Uterus (tissue), 4 donors: Measurements from ENCODE around the gene ANO8. TPM values are rescaled to one million over a fixed set of nuclear protein-coding genes. Genes with fewer than 3 reads are reported as not detected.

ENCODE experiments used
- DNase-seq, 2 donors: peaks; one replicate each; pipeline ENCODE4 v3.0.0-alpha.2; 2019 to 2020
- H3K27ac ChIP-seq, 2 donors: fragments of 200-600 bp; sonication (generic); 1 replicate in 1 of 2; 2 replicates in 1 of 2; pipeline ENCODE4 v1.5.1; 2016 to 2018
- H3K27me3 ChIP-seq, 2 donors: fragments of 200-600 bp; sonication (generic); one replicate each; pipeline ENCODE4 v1.5.1; 2018 to 2019; ENCODE audit warnings: control low read depth in 1 of 2
- H3K36me3 ChIP-seq, 2 donors: fragments of 200-600 bp; sonication (generic); one replicate each; pipeline ENCODE4 v1.5.1; 2019; ENCODE audit warnings: control low read depth in 1 of 2
- H3K4me1 ChIP-seq, 2 donors: fragments of 200-600 bp; sonication (generic); one replicate each; pipeline ENCODE4 v1.5.1; 2018 to 2019; ENCODE audit warnings: control low read depth in 1 of 2
- H3K4me3 ChIP-seq, 2 donors: fragments of 200-600 bp; sonication (generic); 1 replicate in 1 of 2; 2 replicates in 1 of 2; pipeline ENCODE4 v1.5.1; 2018 to 2019; ENCODE audit warnings: mild to moderate bottlenecking in 1 of 2
- H3K9me3 ChIP-seq, 2 donors: fragments of 200-600 bp; sonication (generic); one replicate each; pipeline ENCODE4 v1.5.1; 2019; ENCODE audit warnings: control low read depth in 1 of 2
- CTCF ChIP-seq, 4 experiments: fragments of 200-600 bp in 2 of 4; fragments of 450-650 bp in 2 of 4; sonication (generic) in 2 of 4; IDR thresholded peaks; one replicate each; pipeline ENCODE4 v1.5.1; 2016 to 2019; ENCODE audit warnings: antibody characterized with exemption in 4 of 4, mild to moderate bottlenecking in 2 of 4, moderate library complexity in 1 of 4
- POLR2A ChIP-seq, 2 donors: fragments of 450-650 bp; IDR thresholded peaks; one replicate each; pipeline ENCODE4 v1.6.1; 2016; ENCODE audit warnings: antibody characterized with exemption in 2 of 2, mild to moderate bottlenecking in 1 of 2, moderate library complexity in 1 of 2
- intact Hi-C: fragments of 100-400 bp; cut with DNase I; formaldehyde crosslinking; loops from one replicate; pipeline ENCODE4 v1.15.1; 2023; ENCODE audit warnings: low total_unique reads
- total RNA-seq, 4 donors: library from RNA; depleted of rRNA in 3 of 4; stranded (reverse); fragments of >200 nt in 3 of 4; gene quantifications; one replicate each; pipeline versions ENCODE4 v1.1.0 to v1.2.4, GENCODE V29; 2014 to 2023
- donor health status: DM: yes; HTN: yes; CAD: no.

The ANO8 gene
- total RNA-seq, 4 donors from 2014 or later = 0.51 to 12.6 (median 7.6) TPM

DNA sequence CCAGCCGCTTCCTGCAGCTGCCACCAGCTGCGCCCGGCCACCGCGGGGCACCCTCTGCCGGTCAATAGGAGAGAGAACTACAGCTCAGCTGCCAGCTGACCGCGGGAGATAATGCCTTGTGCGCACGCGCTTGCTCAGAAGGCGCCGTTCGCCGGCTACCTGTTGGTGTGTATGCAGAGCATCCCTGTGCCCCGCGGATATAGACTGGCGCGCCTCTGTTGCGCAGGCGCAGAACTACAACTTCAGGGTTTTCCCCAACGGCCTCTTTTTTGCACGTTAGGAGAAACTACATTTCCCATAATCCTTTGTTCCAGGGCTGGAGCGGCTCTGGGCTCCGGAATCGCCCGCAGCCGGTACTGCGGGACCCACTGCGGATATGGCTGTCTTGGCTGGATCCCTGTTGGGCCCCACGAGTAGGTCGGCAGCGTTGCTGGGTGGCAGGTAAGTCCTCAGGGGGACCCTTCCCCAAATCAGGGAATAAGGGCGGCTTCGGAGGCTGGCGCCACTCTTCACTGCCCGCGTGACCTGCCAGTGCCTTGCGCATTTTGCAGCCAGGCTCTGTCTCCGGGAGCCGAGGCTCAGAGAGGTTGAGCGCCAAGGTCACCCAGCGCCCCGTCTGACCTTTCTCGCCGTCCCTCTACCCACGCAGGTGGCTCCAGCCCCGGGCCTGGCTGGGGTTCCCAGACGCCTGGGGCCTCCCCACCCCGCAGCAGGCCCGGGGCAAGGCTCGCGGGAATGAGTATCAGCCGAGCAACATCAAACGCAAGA, 29.0 kb downstream of the ANO8 start, which contains the start of gene MRPL34:
Gene MRPL34 (plus strand): TSS at position 356 of the 768 bp plus-strand sequence. CDS start 21 bp downstream, at position 377.
- H3K4me1 ChIP-seq = peaks cover 0 to 28% of the 10 kb centered on the region in 2 donors
- intact Hi-C loops = no loop called here
- TF ChIP-seq CTCF (IDR thresholded peaks at IDR 0.05) (peak; percentile 70 to 93 (median 85)), POLR2A (IDR thresholded peaks at IDR 0.05) (peak; percentile 70 to 91)

DNA sequence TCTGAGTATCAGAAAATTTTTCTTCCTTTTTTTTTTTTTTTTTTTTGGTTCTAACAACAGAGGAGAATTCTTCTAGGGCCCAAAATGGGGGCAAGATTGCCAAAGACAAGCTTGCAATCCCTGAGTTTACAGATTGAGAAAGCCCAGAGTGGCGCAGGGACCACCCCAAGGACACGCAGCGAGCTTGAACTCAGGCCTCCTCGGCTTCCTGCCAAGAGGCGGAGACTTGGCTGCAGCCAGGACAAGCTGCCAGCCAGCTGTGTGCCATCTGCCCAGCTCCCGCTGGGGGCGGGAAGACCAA, 29.5 kb downstream of the ANO8 start:
- H3K36me3 ChIP-seq = no peaks in the 10 kb centered on the region
- peaks cover 0 to 24% of the 10 kb centered on the region in 2 donors for H3K4me1 ChIP-seq
- intact Hi-C loops = no loop called here
- peak overlapping the region; percentile 53 to 77 for H3K4me3 ChIP-seq
- no peaks in the 10 kb centered on the region for H3K27me3 ChIP-seq
- no peak for TF ChIP-seq CTCF (IDR thresholded peaks at IDR 0.05)
- no peak for TF ChIP-seq POLR2A (IDR thresholded peaks at IDR 0.05)
- DNase-seq = no peak
- peak overlapping the region; percentile 75 to 89 for H3K27ac ChIP-seq
- H3K9me3 ChIP-seq = no peaks in the 10 kb centered on the region

More for the DNA sequence above, 29.0 kb downstream of the ANO8 start, which contains the start of gene MRPL34:
- H3K36me3 ChIP-seq = no peaks in the 10 kb centered on the region
- no peaks in the 10 kb centered on the region for H3K27me3 ChIP-seq
- peak; percentile 95 to 97 for DNase-seq
- H3K4me3 ChIP-seq = peak within 1 kb of the TSS; percentile 53 to 77
- no peaks in the 10 kb centered on the region for H3K9me3 ChIP-seq
- peak within 1 kb of the TSS; percentile 75 to 89 for H3K27ac ChIP-seq

DNA sequence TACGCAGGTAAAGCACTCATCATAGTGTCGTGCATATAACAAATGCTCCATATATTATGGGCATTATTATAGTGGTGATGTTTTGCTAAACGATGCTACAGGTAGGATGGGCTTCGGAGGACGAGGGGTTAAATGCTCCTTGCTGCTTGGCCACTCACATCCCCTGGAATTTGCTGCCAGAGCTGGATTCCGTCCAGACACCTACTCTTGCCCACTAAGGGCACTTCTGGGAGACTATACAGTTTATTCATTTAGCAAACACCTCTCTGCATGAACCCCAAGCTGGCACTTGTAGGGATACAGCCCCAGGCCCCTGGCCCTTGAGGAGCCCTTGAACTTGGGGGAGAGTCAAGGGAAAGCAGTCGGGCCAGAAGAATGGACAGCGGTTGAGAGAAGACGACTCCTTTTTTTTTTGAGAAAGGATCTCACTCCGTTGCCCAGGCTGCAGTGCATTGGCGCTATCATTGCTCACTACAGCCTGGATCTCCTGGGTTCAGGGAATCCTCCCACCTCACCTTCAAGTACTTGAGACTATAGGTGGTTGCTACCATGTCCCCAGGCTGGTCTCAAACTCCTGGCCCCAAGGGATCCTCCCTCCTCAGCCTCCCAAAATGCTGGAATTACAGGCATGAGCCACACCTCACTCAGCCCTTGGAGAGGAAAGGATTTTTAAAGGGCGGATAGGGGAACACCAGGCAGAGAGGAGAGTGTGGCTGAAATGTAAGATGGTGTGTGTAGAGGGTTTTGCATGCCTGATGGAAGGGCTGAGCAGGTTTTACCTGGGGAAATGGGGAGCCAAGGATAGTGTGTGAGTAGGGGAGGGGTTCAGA, 30.1 kb downstream of the ANO8 start:
- H3K4me3 ChIP-seq = no peak overlapping the region

GRCh38 chr19:17303940-17304267, 30.8 kb downstream of the ANO8 start:
- no peak overlapping the region for H3K4me3 ChIP-seq
- intact Hi-C loops = no loop called here
- TF ChIP-seq CTCF (IDR thresholded peaks at IDR 0.05) (no peak), POLR2A (IDR thresholded peaks at IDR 0.05) (no peak)
- peaks cover 0 to 20% of the 10 kb centered on the region in 2 donors for H3K4me1 ChIP-seq
- H3K9me3 ChIP-seq = no peaks in the 10 kb centered on the region
- no peaks in the 10 kb centered on the region for H3K36me3 ChIP-seq
- H3K27me3 ChIP-seq = no peaks in the 10 kb centered on the region
- peak overlapping the region; percentile 57 to 88 for H3K27ac ChIP-seq
- DNase-seq = peak in 1 of 2 donors; percentile 26

More for the DNA sequence above, 30.1 kb downstream of the ANO8 start:
- no peaks in the 10 kb centered on the region for H3K36me3 ChIP-seq
- peaks cover 0 to 20% of the 10 kb centered on the region in 2 donors for H3K4me1 ChIP-seq
- peak in 1 of 2 donors; percentile 29 for DNase-seq
- H3K27ac ChIP-seq = peak overlapping the region; percentile 88 to 89
- TF ChIP-seq POLR2A (IDR thresholded peaks at IDR 0.05) (no peak), CTCF (IDR thresholded peaks at IDR 0.05) (no peak)
- intact Hi-C loops = no loop called here
- no peaks in the 10 kb centered on the region for H3K27me3 ChIP-seq
- H3K9me3 ChIP-seq = no peaks in the 10 kb centered on the region
